Raji (cell line): Measurements from ENCODE around the gene FURIN.

Experiments used
- POLR2A ChIP-seq: IDR thresholded peaks from 2 replicates; pipeline ENCODE4 v1.6.1; 2011; ENCODE audit warnings: low read depth, low read length, control low read depth; ENCODE audit not compliant: insufficient read depth

Gene FURIN

GRCh38 chr15:90884719-90885431, 16.5 kb downstream of the FURIN start:
- no peak for TF ChIP-seq POLR2A

DNA sequence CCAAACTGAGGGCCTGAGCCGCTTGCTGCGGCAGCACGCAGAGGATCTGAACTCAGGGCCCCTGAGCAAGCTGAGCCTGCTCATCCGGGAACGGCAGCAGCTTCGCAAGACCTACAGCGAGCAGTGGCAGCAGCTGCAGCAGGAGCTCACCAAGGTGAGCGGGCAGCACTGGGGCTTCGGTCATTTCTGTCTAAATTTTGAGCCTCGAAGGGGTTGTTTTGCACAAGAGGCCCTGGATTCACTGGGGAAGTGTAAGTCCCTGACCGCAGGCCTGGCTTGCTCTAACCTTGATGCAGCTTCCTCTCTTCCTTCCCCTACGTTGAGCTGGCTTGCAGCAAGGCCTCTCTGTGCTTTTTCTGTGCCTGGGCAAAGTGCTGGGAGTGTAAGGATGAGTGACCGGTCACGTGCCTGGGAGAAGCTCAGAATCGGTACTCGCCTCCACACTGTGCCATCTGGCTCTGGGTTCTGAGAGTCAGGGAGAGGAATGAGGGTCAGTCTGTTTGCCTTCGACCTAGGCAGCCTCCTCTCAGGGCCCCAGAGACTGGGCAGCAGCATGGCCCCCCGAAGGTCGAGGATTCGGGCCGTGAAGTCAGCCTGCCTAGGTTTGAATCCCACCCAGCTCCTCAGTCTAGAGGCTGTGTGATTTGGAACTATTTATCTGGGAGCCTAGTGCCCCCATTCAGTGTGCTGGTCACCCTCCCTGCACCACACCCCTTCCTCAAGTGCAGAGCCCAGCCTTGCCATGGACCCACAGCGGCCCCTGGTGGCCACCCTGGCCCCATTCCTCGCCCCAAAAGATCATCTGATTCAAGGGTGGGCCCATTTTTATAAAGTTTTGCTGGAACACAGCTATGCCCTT, 17.3 kb downstream of the FURIN start:
- no peak for TF ChIP-seq POLR2A

DNA sequence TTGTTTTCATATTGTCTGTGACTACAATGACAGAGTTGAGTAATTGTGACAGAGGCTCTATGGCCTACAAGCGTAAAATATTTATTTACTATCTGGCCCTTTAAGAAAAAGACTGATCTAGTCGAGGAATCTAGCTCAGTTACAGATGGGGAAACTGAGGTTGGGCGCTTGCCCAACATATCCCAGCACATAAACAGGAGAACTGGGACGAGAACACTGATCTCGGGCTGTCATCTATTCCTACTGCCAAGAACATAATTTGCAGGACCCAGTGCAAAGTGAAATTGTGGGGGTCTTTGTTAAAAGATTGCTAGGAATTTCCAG, 17.9 kb downstream of the FURIN start:
- no peak for TF ChIP-seq POLR2A

DNA sequence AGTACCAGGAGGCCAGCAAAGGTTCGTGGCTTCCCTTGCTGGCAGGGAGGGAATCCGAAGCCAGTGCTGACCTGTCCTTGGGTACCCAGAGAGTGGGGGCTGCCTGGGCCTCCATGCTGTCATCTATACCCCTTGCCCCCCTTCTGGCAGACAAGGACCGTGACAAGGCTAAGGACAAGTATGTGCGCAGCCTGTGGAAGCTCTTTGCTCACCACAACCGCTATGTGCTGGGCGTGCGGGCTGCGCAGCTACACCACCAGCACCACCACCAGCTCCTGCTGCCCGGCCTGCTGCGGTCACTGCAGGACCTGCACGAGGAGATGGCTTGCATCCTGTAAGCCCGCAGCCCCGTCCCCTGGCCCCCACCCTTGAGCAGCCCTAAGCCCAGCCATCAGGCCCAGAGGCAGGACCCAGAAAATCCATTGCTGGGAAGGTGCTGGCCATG, 18.7 kb downstream of the FURIN start:
- TF ChIP-seq POLR2A = no peak

DNA sequence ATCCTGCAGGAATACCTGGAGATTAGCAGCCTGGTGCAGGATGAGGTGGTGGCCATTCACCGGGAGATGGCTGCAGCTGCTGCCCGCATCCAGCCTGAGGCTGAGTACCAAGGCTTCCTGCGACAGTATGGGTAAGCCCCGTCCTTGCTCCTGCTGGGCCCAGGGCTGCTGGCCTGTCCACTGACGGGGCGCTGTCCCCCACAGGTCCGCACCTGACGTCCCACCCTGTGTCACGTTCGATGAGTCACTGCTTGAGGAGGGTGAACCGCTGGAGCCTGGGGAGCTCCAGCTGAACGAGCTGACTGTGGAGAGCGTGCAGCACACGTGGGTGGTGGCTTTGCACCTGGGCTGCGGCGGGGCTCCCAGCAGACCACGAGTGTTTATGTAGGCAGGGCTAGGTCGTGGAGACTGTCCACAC, 20.9 kb downstream of the FURIN start:
- no peak for TF ChIP-seq POLR2A

- TF ChIP-seq POLR2A = no peak
Observed at GRCh38 chr15:90889736-90890456, 21.5 kb downstream of the FURIN start.

DNA sequence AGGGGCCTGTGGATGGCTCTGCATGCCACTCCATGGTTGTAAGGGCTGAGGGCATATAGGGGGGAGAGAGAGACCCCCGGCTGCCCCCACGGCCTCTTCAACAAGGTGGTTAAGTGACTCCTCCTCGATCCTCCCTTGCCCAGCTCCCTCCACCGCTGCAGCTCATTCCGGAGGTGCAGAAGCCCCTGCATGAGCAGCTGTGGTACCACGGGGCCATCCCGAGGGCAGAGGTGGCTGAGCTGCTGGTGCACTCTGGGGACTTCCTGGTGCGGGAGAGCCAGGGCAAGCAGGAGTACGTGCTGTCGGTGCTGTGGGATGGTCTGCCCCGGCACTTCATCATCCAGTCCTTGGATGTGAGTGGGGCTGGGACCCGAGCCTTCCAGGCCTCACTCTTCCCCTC, 22.5 kb downstream of the FURIN start:
- TF ChIP-seq POLR2A = no peak

- TF ChIP-seq POLR2A = no peak
Observed at GRCh38 chr15:90891346-90891949, 23.1 kb downstream of the FURIN start.

DNA sequence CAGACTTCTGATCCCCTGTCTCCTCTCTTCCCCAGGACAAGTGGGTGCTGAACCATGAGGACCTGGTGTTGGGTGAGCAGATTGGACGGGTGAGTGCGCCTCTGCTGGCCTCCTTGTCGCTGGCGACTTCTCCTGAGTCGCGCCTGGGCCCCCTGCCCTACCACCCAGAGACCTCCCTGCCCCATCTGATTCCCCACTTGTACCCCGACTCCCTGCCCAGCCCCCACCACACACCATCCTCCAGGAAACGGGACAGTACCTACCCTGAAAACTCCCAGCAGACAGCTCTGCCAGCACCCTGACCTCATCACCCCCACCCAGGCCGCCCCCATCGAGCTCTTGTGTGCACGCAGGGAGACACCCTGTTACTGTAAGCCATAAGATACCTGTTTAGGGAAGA, 23.6 kb downstream of the FURIN start:
- no peak for TF ChIP-seq POLR2A

DNA sequence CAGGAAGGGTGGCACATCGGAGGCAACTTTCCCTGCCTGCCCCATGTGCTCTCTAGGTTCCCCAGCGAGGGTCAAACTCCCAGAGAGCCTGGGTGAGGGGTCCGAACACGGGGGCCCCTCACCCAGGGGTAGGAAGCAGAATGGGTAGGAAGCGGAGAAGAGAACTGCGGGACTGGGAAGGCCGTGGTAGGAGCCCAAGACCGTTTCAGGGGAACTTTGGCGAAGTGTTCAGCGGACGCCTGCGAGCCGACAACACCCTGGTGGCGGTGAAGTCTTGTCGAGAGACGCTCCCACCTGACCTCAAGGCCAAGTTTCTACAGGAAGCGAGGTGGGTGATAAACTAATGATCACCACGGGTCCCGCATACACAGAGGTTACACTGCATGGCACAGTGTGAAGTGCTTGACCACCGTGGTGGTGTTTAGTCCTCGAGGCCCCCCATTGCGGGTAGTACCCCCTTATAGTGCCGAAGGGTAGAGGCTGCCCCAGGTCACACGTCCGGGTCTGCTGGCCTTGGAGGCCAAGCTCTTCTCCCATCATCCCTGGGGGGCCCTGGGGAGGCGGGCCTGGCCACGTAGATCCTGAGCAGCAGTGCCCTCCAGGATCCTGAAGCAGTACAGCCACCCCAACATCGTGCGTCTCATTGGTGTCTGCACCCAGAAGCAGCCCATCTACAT, 24.2 kb downstream of the FURIN start:
- TF ChIP-seq POLR2A = no peak

DNA sequence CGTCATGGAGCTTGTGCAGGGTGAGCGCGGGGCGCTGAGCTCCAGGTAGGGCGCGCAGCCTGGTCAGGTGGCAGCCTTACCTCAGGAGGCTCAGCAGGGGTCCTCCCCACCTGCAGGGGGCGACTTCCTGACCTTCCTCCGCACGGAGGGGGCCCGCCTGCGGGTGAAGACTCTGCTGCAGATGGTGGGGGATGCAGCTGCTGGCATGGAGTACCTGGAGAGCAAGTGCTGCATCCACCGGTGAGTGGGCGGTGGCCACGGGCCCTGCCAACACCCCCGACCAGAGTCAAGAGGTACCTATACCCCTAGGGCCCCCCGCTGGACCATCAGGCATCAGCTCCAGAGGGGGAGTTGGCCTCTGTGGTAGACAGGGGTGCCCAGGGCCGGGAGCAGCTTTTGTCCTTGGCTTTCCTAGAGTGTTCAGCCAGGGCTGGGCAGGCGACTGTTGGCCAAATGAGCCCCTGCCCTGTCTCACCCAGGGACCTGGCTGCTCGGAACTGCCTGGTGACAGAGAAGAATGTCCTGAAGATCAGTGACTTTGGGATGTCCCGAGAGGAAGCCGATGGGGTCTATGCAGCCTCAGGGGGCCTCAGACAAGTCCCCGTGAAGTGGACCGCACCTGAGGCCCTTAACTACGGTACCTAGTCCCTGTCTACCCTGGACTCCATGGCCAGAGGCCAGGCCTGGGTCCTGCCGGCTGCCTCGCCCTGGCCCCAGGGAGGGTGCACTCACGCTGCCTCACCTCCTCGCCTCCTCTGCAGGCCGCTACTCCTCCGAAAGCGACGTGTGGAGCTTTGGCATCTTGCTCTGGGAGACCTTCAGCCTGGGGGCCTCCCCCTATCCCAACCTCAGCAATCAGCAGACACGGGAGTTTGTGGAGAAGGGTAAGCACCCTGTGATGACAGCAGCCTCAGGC, 25.0 kb downstream of the FURIN start:
- no peak for TF ChIP-seq POLR2A

GRCh38 chr15:90895571-90896117, 27.3 kb downstream of the FURIN start:
- no peak for TF ChIP-seq POLR2A
